GM12873 (cell line): ENCODE measurements around the gene DHX40.
A peak's percentile ranks its signal among the peaks of the same experiment; 100 is the strongest.

Experiments used
- TF ChIP-seq, protein P1 (sequence below): IDR thresholded peaks from 2 replicates; pipeline ENCODE4 v1.5.1; 2012; ENCODE audit warnings: low read depth, mild to moderate bottlenecking, moderate library complexity, low read length, control low read depth; ENCODE audit not compliant: insufficient read depth; ENCODE audit errors: missing control alignments

Gene DHX40

DNA sequence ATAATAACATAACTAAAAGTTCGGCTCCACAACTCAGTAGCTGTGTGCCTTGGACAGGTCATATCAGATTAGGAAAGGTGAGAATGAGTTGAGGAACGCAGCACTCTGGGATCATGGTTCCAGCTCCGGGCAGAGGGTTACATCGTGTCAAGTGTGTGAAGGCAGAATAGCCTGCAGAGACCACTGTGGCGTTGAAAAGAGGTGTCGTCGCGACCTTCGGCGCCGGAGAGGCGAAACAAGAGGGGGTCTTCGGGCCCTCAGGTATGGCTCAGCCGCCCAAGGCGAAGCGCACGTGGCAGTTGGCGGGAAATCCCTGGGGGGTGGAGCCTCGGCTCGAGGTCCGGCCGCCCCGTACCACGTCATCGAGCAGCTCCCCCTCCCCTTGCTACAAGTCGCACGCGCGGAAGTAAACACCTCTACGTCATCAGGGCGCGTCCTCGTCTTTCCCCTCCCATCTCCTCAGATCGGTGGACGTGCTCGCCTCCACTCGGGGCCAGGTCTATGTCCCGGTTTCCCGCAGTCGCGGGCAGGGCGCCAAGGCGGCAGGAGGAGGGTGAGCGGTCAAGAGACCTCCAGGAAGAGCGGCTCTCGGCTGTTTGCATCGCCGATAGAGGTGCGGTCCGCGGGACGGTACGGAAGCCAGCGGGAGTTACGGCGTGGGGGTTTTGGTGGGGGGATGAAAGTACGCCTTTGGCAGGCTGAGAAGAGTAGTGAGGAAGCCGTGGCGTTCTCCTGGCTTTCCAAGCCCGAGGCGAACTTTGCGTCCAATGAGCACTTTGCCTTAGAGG lies at the start of gene DHX40:
TSS of gene DHX40 (plus strand) at position 440 of the 788 bp plus-strand sequence. CDS start at position 502, 62 bp downstream.
- TF ChIP-seq, protein P1, sequence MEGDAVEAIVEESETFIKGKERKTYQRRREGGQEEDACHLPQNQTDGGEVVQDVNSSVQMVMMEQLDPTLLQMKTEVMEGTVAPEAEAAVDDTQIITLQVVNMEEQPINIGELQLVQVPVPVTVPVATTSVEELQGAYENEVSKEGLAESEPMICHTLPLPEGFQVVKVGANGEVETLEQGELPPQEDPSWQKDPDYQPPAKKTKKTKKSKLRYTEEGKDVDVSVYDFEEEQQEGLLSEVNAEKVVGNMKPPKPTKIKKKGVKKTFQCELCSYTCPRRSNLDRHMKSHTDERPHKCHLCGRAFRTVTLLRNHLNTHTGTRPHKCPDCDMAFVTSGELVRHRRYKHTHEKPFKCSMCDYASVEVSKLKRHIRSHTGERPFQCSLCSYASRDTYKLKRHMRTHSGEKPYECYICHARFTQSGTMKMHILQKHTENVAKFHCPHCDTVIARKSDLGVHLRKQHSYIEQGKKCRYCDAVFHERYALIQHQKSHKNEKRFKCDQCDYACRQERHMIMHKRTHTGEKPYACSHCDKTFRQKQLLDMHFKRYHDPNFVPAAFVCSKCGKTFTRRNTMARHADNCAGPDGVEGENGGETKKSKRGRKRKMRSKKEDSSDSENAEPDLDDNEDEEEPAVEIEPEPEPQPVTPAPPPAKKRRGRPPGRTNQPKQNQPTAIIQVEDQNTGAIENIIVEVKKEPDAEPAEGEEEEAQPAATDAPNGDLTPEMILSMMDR: no peak

- TF ChIP-seq, protein P1: no peak
Measured at GRCh38 chr17:59516451-59516850, 49.0 kb upstream of the DHX40 start.

- TF ChIP-seq, protein P1: no peak
Measured at GRCh38 chr17:59519132-59519531, 46.3 kb upstream of the DHX40 start.

- TF ChIP-seq, protein P1: no peak
Measured at GRCh38 chr17:59520251-59520650, 45.2 kb upstream of the DHX40 start.

GRCh38 chr17:59521465-59522126 lies 43.8 kb upstream of the DHX40 start:
- TF ChIP-seq, protein P1: peak; percentile 88

GRCh38 chr17:59525668-59526067 lies 39.7 kb upstream of the DHX40 start:
- TF ChIP-seq, protein P1: no peak

DNA sequence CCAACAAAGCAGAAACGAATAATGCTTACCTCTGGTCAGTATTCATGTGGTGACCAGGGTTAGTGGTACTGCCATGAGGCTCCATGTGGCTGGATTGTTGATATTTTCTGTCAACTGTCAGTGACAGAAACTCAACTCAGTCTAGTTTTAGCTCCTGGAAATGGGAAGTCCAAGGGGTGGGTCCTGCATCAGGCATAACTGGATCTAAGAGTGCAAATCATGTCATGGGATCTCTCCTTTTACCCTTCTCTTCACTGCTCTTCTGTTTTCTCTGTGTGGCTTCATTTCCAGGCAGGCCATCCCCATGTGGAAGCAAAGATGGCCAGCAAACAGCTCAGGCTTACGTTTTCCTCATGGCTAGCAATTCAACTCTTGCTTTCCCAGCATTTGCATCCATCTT lies 39.0 kb upstream of the DHX40 start:
- TF ChIP-seq, protein P1: no peak
